ENCODE results near the gene RGL4. TPM values are rescaled to one million over a fixed set of nuclear protein-coding genes. Genes with fewer than 3 reads are reported as not detected.

Gene RGL4
- total RNA-seq, 2 donors from 2014 or later, result not detected

DNA sequence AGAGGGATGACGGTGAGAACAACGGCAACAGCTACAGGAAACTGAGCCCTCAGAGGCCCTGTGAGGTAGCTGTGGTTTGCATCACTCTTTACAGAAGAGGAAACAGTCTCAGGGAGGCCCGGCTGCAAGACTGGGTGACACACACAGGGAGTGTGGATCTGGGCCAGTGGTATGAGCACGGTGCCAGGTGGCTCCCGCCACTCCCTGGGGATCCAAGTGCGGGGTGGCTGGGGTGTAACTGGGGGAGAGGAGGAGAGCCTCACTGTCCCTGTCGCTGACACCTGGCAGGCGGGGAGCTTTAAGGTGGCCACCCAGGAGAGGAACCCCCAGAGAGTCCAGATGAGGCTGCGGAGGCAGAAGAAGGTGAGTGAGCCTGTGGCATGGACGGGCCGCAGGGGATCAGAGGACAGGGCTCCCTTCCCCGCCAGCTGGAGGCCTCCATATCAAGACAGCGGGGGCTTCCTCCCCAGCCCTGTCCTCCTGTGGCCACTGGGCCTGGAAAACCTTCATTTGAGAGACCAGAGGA, 5.6 kb downstream of the RGL4 start:
- DNase-seq, result peak in 2 of 4 donors; percentile 39 to 54
- peaks cover 0 to 7% of the 10 kb centered on the region in 2 donors for H3K36me3 ChIP-seq (replicated peaks in 1 of 2; ENCODE audit: insufficient read depth in 1 of 2, low read depth in 2 of 2)

DNA sequence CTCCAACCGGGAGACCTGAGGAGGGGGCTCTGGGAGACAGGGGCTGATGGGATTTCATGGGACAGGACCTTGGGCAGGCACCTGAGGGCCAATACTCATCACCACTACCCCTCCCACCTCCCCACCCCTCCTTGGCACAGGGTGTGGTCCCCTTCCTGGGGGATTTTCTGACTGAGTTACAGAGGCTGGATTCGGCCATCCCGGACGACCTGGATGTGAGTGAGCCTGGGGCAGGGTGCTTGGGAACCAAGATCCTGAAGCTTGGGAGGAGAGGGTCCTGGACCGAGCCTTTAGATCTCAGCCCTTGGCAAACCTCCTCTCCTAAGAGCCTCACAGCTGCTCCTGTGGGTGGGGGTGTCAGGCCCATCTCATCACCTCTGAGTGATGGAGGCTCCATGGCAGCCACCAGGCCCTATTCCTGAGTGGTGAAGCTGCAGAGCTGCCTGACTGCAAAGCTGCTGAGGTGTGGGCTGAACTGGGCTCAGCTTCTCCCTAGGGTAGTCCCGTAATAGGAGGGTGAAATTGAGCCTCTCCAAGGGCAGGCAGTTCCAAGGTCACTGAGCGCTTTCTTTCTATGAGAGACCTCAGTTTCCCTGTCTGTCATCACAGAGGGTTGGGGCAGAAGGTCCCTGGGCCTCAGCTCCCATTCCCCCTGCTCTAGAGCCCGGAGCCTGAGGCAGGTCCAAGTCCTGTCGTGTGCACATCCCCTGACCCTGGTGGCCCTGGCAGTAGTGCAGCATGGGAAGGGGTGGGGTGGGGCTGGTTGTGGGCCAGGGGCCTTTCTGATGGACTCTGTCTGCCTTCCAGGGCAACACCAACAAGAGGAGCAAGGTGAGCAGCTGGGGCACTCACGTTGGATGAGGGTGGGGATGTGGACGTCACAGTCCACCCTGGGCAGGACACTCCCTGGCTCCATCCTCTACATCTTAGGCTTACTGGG, 6.5 kb downstream of the RGL4 start:
- intact Hi-C loops (cut with DNase I), result loop anchor here (10.0 kb wide), 1 partner anchor 62 kb away; the partner anchor contains the start of gene DRICH1
- no peak for DNase-seq
- Histone ChIP-seq H3K27ac (no peak overlapping the region), H3K4me3 (no peak overlapping the region), H3K36me3 (replicated peaks in 1 of 2; ENCODE audit: insufficient read depth in 1 of 2, low read depth in 2 of 2) (peaks cover 0 to 7% of the 10 kb centered on the region in 2 donors), H3K4me1 (peaks cover 18% of the 10 kb centered on the region), H3K27me3 (no peaks in the 10 kb centered on the region), H3K9me3 (no peaks in the 10 kb centered on the region)
- ATAC-seq, result no peak
- WGBS, 2 donors, result 83 to 97% methylated on average over 6 to 11 of the region's 11 CpGs
- no peak for TF ChIP-seq POLR2A (IDR thresholded peaks at IDR 0.05)
- TF ChIP-seq, protein P1, sequence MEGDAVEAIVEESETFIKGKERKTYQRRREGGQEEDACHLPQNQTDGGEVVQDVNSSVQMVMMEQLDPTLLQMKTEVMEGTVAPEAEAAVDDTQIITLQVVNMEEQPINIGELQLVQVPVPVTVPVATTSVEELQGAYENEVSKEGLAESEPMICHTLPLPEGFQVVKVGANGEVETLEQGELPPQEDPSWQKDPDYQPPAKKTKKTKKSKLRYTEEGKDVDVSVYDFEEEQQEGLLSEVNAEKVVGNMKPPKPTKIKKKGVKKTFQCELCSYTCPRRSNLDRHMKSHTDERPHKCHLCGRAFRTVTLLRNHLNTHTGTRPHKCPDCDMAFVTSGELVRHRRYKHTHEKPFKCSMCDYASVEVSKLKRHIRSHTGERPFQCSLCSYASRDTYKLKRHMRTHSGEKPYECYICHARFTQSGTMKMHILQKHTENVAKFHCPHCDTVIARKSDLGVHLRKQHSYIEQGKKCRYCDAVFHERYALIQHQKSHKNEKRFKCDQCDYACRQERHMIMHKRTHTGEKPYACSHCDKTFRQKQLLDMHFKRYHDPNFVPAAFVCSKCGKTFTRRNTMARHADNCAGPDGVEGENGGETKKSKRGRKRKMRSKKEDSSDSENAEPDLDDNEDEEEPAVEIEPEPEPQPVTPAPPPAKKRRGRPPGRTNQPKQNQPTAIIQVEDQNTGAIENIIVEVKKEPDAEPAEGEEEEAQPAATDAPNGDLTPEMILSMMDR (IDR thresholded peaks at IDR 0.05), result no peak

More for the DNA sequence above, 5.6 kb downstream of the RGL4 start:
- Histone ChIP-seq H3K4me1 (peaks cover 12% of the 10 kb centered on the region), H3K9me3 (no peaks in the 10 kb centered on the region), H3K27ac (no peak overlapping the region), H3K27me3 (no peaks in the 10 kb centered on the region), H3K4me3 (no peak overlapping the region)
- intact Hi-C loops (cut with DNase I), result loop anchor here (10.0 kb wide), 1 partner anchor 62 kb away; the partner anchor contains the start of gene DRICH1
- peak; percentile 16 for ATAC-seq
- TF ChIP-seq POLR2A (IDR thresholded peaks at IDR 0.05), result no peak
- TF ChIP-seq, protein P1 (IDR thresholded peaks at IDR 0.05), result no peak
- WGBS, 2 donors, result 76 to 80% methylated on average over 13 of the region's 13 CpGs

GRCh38 chr22:23698094-23698493, 7.3 kb downstream of the RGL4 start:
- ATAC-seq, result no peak
- H3K4me1 ChIP-seq, result peaks cover 18% of the 10 kb centered on the region
- intact Hi-C loops (cut with DNase I), result loop anchor here (10.0 kb wide), 1 partner anchor 63 kb away; the partner anchor contains the start of gene DRICH1
- TF ChIP-seq, protein P1 (IDR thresholded peaks at IDR 0.05), result no peak
- no peak for TF ChIP-seq POLR2A (IDR thresholded peaks at IDR 0.05)
- 77 to 85% methylated on average over 4 of the region's 4 CpGs for WGBS, 2 donors
- no peak overlapping the region for H3K27ac ChIP-seq
- DNase-seq, result no peak
- H3K36me3 ChIP-seq (replicated peaks in 1 of 2; ENCODE audit: insufficient read depth in 1 of 2, low read depth in 2 of 2), result peaks cover 0 to 7% of the 10 kb centered on the region in 2 donors
- H3K27me3 ChIP-seq, result no peaks in the 10 kb centered on the region
- no peaks in the 10 kb centered on the region for H3K9me3 ChIP-seq
- H3K4me3 ChIP-seq, result no peak overlapping the region

GRCh38 chr22:23698673-23699235, 7.9 kb downstream of the RGL4 start:
- ATAC-seq (no peak), DNase-seq (no peak)
- WGBS, 2 donors, result 90 to 91% methylated on average over 4 to 10 of the region's 10 CpGs
- H3K4me1 ChIP-seq, result peaks cover 18% of the 10 kb centered on the region
- no peak overlapping the region for H3K4me3 ChIP-seq
- no peaks in the 10 kb centered on the region for H3K9me3 ChIP-seq
- intact Hi-C loops (cut with DNase I), result loop anchor here (10.0 kb wide), 1 partner anchor 64 kb away; the partner anchor contains the start of gene DRICH1
- TF ChIP-seq POLR2A (IDR thresholded peaks at IDR 0.05), result no peak
- TF ChIP-seq, protein P1 (IDR thresholded peaks at IDR 0.05), result no peak
- no peaks in the 10 kb centered on the region for H3K27me3 ChIP-seq
- no peak overlapping the region for H3K27ac ChIP-seq
- peaks cover 0 to 7% of the 10 kb centered on the region in 2 donors for H3K36me3 ChIP-seq (replicated peaks in 1 of 2; ENCODE audit: insufficient read depth in 1 of 2, low read depth in 2 of 2)
